GM10248 (cell line): Measurements from ENCODE around the gene PAGR1.

Experiments used
- CTCF ChIA-PET: fragments of 300-600 bp; sonication (Branson Sonifier 250); formaldehyde crosslinking; extraction: SDS; loops from one replicate; lab custom pipeline; 2021; ENCODE audit warnings: antibody characterized with exemption; lab: Yijun Ruan, JAX
- POLR2A ChIA-PET: fragments of 350-650 bp; sonication (Branson Sonifier 250); formaldehyde crosslinking; extraction: SDS; loops from one replicate; lab custom pipeline; 2020; ENCODE audit warnings: antibody characterized with exemption; lab: Yijun Ruan, JAX
- DNase-seq: peaks from one replicate; pipeline ENCODE4 v3.0.0; 2012; ENCODE audit errors: extremely low spot score
- TF ChIP-seq, protein P1 (sequence below): IDR thresholded peaks from 2 replicates; pipeline ENCODE4 v1.5.1; 2012; ENCODE audit warnings: mild to moderate bottlenecking, low read depth; ENCODE audit errors: extremely low read depth, missing control alignments, control extremely low read depth

Gene PAGR1

GRCh38 chr16:29818082-29818481, 2.1 kb downstream of the PAGR1 start:
- ChIA-PET POLR2A (interaction anchor here (0.6 kb wide), 1 partner anchor 250 kb away, joined by 4 read pairs; no protein-coding TSS in a partner anchor), CTCF (interaction anchor here (1.0 to 11.3 kb wide), 7 partner anchors 11 to 118 kb away, joined by 3 to 93 read pairs (median 4); partner anchors contain the start of gene MAZ)
- no peak for DNase-seq
- TF ChIP-seq, protein P1, sequence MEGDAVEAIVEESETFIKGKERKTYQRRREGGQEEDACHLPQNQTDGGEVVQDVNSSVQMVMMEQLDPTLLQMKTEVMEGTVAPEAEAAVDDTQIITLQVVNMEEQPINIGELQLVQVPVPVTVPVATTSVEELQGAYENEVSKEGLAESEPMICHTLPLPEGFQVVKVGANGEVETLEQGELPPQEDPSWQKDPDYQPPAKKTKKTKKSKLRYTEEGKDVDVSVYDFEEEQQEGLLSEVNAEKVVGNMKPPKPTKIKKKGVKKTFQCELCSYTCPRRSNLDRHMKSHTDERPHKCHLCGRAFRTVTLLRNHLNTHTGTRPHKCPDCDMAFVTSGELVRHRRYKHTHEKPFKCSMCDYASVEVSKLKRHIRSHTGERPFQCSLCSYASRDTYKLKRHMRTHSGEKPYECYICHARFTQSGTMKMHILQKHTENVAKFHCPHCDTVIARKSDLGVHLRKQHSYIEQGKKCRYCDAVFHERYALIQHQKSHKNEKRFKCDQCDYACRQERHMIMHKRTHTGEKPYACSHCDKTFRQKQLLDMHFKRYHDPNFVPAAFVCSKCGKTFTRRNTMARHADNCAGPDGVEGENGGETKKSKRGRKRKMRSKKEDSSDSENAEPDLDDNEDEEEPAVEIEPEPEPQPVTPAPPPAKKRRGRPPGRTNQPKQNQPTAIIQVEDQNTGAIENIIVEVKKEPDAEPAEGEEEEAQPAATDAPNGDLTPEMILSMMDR = no peak

DNA sequence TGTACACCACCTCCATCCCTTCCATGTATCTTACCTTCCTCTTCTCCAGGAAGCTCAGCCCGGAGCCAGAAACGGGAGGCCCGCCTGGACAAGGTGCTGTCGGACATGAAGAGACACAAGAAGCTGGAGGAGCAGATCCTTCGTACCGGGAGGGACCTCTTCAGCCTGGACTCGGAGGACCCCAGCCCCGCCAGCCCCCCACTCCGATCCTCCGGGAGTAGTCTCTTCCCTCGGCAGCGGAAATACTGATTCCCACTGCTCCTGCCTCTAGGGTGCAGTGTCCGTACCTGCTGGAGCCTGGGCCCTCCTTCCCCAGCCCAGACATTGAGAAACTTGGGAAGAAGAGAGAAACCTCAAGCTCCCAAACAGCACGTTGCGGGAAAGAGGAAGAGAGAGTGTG, 3.6 kb downstream of the PAGR1 start:
- ChIA-PET POLR2A (interaction anchor here (0.6 kb wide), 1 partner anchor 169 kb away, joined by 7 read pairs; no protein-coding TSS in a partner anchor), CTCF (interaction anchor here (2.0 to 11.3 kb wide), 6 partner anchors 10 to 34 kb away, joined by 4 to 93 read pairs (median 9); partner anchors contain the start of gene MAZ)
- TF ChIP-seq, protein P1 = no peak
- DNase-seq = no peak

GRCh38 chr16:29820271-29820701, 4.3 kb downstream of the PAGR1 start, which contains the start of gene MVP:
MVP (plus strand) TSS chr16:29820462; CDS start chr16:29830550, 10,088 bp downstream.
- peak; percentile 72 for DNase-seq
- TF ChIP-seq, protein P1 = no peak
- ChIA-PET POLR2A (interaction anchor here (0.8 kb wide), 1 partner anchor 10 kb away, joined by 5 read pairs; no protein-coding TSS in a partner anchor), CTCF (interaction anchor here (0.9 to 11.3 kb wide), 7 partner anchors 9 to 159 kb away, joined by 3 to 93 read pairs (median 8); partner anchors contain the start of gene KIF22)

- TF ChIP-seq, protein P1 = no peak
- ChIA-PET CTCF (interaction anchor here (0.9 to 11.3 kb wide), 9 partner anchors 8 to 158 kb away, joined by 3 to 93 read pairs (median 4); partner anchors contain the start of gene KIF22), POLR2A (interaction anchor here (0.8 kb wide), 1 partner anchor 10 kb away, joined by 5 read pairs; no protein-coding TSS in a partner anchor)
- peak; percentile 72 for DNase-seq
Observed at GRCh38 chr16:29820730-29821642, 5.0 kb downstream of the PAGR1 start.

DNA sequence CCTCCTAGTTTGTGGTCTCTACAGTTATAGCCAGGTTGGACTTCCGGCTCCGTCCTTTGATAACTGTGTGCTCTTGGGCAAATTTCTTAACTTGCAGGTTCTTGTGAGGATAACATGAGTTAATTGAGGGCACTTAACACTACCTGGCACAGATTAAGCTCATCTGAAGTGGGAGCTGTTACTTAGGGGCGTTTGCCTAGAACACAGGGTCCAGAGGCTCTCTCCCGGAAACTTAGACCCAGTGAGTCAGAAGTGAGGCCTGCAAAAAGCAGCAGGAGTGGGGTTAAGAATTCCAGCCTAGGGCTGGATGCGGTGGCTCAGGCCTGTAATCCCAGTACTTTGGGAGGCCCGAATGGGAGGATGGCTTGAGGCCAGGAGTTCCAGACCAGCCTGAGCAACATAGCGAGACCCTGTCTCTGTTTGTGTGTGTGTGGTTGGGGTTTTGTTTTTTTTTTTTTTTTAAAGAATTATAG, 5.7 kb downstream of the PAGR1 start:
- CTCF ChIA-PET = interaction anchor here (1.0 to 11.3 kb wide), 7 partner anchors 14 to 122 kb away, joined by 3 to 93 read pairs (median 4); no protein-coding TSS in a partner anchor
- TF ChIP-seq, protein P1 = no peak
- POLR2A ChIA-PET = interaction anchor here (0.6 kb wide), 1 partner anchor 89 kb away, joined by 4 read pairs; no protein-coding TSS in a partner anchor
- no peak for DNase-seq
